Measurements from ENCODE around the gene S100A3. TPM values are rescaled to one million over a fixed set of nuclear protein-coding genes. Genes with fewer than 3 reads are reported as not detected.
A peak's percentile ranks its signal among the peaks of the same experiment; 100 is the strongest.

S100A3 gene
- total and polyA plus RNA-seq, 2 of the 8 experiments (the other 6 are each of a cell fraction or from before 2014, with no cell fraction given) = 0.26 to 0.47 TPM

GRCh38 chr1:153578936-153579335, 29.9 kb upstream of the S100A3 start:
- 77% methylated on average over 3 of the region's 3 CpGs; no CpG with 5 or more reads in 1 of the 2 experiments for WGBS, 2 experiments (ENCODE audit: extremely low coverage in 1 of 2, insufficient coverage in 1 of 2, insufficient read length in 1 of 2, insufficient replicate concordance in 2 of 2, low coverage in 1 of 2, low lambda C conversion rate in 2 of 2, missing lambda C conversion rate in 1 of 2)
- H3K9ac ChIP-seq (replicated peaks in 1 of 4; ENCODE audit: extremely low read depth in 1 of 4, low read depth in 3 of 4, low read length in 3 of 4) = no peak overlapping the region
- DNase-seq (ENCODE audit: low read depth in 1 of 2, low spot score in 2 of 2) = no peak
- TF ChIP-seq TBP (IDR thresholded peaks at IDR 0.05; ENCODE audit: low read depth, low read length) = no peak
- no peak for TF ChIP-seq JUND (IDR thresholded peaks at IDR 0.05; ENCODE audit: low read length)
- no peak for TF ChIP-seq ASH2L (IDR thresholded peaks at IDR 0.05; ENCODE audit: low read length)
- TF ChIP-seq CREB1 (IDR thresholded peaks at IDR 0.05) = no peak
- no peak for TF ChIP-seq KDM1A (IDR thresholded peaks at IDR 0.05; ENCODE audit: borderline replicate concordance, low read length)
- TF ChIP-seq TAF7 (optimal IDR thresholded peaks at IDR 0.05; ENCODE audit: borderline replicate concordance, low read depth, low read length) = no peak
- TF ChIP-seq BRCA1 (IDR thresholded peaks at IDR 0.05; ENCODE audit: low read depth, low read length) = no peak
- no peak for TF ChIP-seq POLR2A (IDR thresholded peaks at IDR 0.05; ENCODE audit: control extremely low read depth in 1 of 2, low read depth in 2 of 2, low read length in 2 of 2)
- TF ChIP-seq BCL11A (IDR thresholded peaks at IDR 0.05; ENCODE audit: low read depth in 2 of 2, low read length in 2 of 2) = no peak
- TF ChIP-seq CBX5 (IDR thresholded peaks at IDR 0.05; ENCODE audit: low read depth, low read length) = no peak
- TF ChIP-seq SP4 (IDR thresholded peaks at IDR 0.05; ENCODE audit: low read length) = no peak
- no peak for TF ChIP-seq TCF12 (IDR thresholded peaks at IDR 0.05; ENCODE audit: low read depth, low read length)
- no peak for TF ChIP-seq RXRA (IDR thresholded peaks at IDR 0.05; ENCODE audit: insufficient read depth, low read depth, low read length)
- TF ChIP-seq POLR2AphosphoS5 (IDR thresholded peaks at IDR 0.05; ENCODE audit: low read depth, low read length) = no peak
- TF ChIP-seq SP1 (IDR thresholded peaks at IDR 0.05; ENCODE audit: low read depth, low read length) = no peak
- TF ChIP-seq GABPA (IDR thresholded peaks at IDR 0.05; ENCODE audit: borderline replicate concordance, insufficient read depth, low read length) = no peak

More at GRCh38 chr1:153578936-153579335, 29.9 kb upstream of the S100A3 start:
- H2BK12ac ChIP-seq (ENCODE audit: low read depth, low read length) = 0 out of 2 replicates have a peak overlapping the region, but pooled peaks have one; percentile 70
- no peak overlapping the region for H2AFZ ChIP-seq (ENCODE audit: low read length)
- H3K79me1 ChIP-seq (ENCODE audit: low read depth, low read length) = no peaks in the 10 kb centered on the region
- H2BK20ac ChIP-seq (ENCODE audit: low read length) = no peak overlapping the region
- H3K79me2 ChIP-seq (ENCODE audit: control insufficient read depth in 1 of 2, insufficient read depth in 2 of 2, low read length in 2 of 2) = no peaks in the 10 kb centered on the region
- H3K9me3 ChIP-seq (ENCODE audit: insufficient read depth in 2 of 2, low read depth in 1 of 2, low read length in 1 of 2) = peaks cover 0 to 12% of the 10 kb centered on the region in 2 experiments; a peak in 1 of 4 replicates
- no peak overlapping the region for H4K91ac ChIP-seq (replicated peaks; ENCODE audit: insufficient read length, low read length)
- no peak overlapping the region for H3K4me3 ChIP-seq (ENCODE audit: extremely low read depth in 1 of 4, insufficient read depth in 2 of 4, low read depth in 3 of 4, low read length in 4 of 4)
- H3K4me1 ChIP-seq (replicated peaks in 1 of 4; ENCODE audit: control insufficient read depth in 3 of 4, insufficient read depth in 4 of 4, low read length in 3 of 4) = peaks cover 0 to 3% (median 0%) of the 10 kb centered on the region in 4 experiments; a peak in 2 of 7 replicates
- no peak overlapping the region for H3K18ac ChIP-seq (ENCODE audit: extremely low read depth, low read length)
- H2AK5ac ChIP-seq (ENCODE audit: low read depth, low read length) = no peak overlapping the region
- H3K56ac ChIP-seq (replicated peaks; ENCODE audit: insufficient read length, low read depth, low read length) = no peak overlapping the region
- no peak overlapping the region for H3K4me2 ChIP-seq (ENCODE audit: insufficient read depth in 1 of 2, low read depth in 2 of 2, low read length in 2 of 2)
- no peak overlapping the region for H4K8ac ChIP-seq (ENCODE audit: extremely low read depth, insufficient read depth, low read length)
- no peak overlapping the region for H2BK120ac ChIP-seq (replicated peaks; ENCODE audit: low read depth, low read length)
- POLR2A ChIA-PET (ENCODE audit: partially characterized antibody) = interaction anchor here (0.9 to 3.6 kb wide), 2 partner anchors 48 to 55 kb away, joined by 3 to 20 read pairs; partner anchors contain the start of genes CHTOP and S100A13
- no peaks in the 10 kb centered on the region for H3K36me3 ChIP-seq (ENCODE audit: control insufficient read depth in 2 of 4, insufficient read depth in 4 of 4, low read length in 3 of 4)
- no peaks in the 10 kb centered on the region for H4K20me1 ChIP-seq (replicated peaks in 1 of 2; ENCODE audit: control insufficient read depth in 1 of 2, insufficient read depth in 2 of 2, low read length in 2 of 2)
- no peaks in the 10 kb centered on the region for H3K27me3 ChIP-seq (replicated peaks in 1 of 4; ENCODE audit: control insufficient read depth in 3 of 4, extremely low read depth in 1 of 4, insufficient read depth in 3 of 4, low read length in 3 of 4)
- H3K14ac ChIP-seq (ENCODE audit: insufficient read length) = no peak overlapping the region
- no peak for FAIRE-seq
- H2BK5ac ChIP-seq (ENCODE audit: low read depth, low read length) = no peak overlapping the region
- no peak overlapping the region for H4K5ac ChIP-seq (ENCODE audit: insufficient read length, low read depth, low read length)
- H3K23ac ChIP-seq (ENCODE audit: insufficient read length) = no peak overlapping the region
- CTCF ChIA-PET (ENCODE audit: partially characterized antibody) = interaction anchor here (0.8 to 4.2 kb wide), 7 partner anchors 11 to 86 kb away, joined by 3 to 64 read pairs (median 4); partner anchors contain the start of genes S100A1, S100A13, S100A14 and S100A16
- H3K4ac ChIP-seq (replicated peaks; ENCODE audit: insufficient read length, low read depth, low read length) = no peak overlapping the region
- H3K27ac ChIP-seq (ENCODE audit: low read depth, low read length) = no peak overlapping the region
- H3K23me2 ChIP-seq (ENCODE audit: low read depth, low read length) = no peaks in the 10 kb centered on the region; the same call in 1 of the 2 replicates
- no peak overlapping the region for H2BK15ac ChIP-seq (ENCODE audit: low read length)

Data from H1 (cell line).